Stimulated activated CD4-positive, alpha-beta T cell treated with anti-CD3 and anti-CD28 coated beads, Interleukin-4, amount 100 ng/mL, for 24 hours (primary cell): Measurements from ENCODE around the gene CTDP1.

Experiments
- DNase-seq: peaks from one replicate; pipeline ENCODE4 v3.0.0-alpha.2; 2020

CTDP1 gene

GRCh38 chr18:79786304-79786703 is 106.7 kb downstream of the CTDP1 start:
- DNase-seq = no peak

DNA sequence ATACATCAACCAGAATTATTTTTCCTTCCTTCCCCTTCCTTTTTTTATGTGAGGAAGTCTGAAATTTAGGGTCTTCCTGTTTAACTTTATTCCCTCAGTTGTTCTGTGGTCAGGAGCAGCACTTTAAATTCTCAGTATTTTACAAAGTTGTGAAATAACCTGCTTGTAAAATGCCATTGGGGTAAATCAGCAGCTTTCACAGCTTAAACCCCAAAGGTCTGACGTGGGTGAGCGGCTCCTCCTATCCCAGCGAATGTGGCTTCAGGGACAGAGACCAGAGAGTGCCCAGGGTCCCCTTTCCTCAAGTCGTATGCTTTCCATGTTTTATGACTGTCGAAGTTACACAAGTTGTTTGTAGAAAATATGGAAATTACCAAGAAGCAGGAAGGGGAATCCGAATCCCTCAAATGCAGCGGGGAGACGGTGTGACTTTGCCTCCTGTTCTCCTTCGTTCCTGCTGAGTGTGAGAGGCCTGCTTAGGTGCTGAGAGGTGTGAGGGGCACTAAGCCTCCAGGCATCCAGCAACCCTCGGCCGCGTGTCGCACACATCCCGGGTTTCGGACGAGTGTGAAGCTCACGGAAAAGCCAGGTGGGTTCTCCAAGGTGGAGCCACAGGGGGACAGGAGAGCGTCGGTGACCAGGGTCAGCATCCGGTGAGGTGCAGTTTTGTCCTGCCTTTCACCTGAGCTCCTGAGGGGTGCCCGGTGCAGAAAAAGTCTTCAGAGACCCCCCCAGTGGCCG is 107.4 kb downstream of the CTDP1 start:
- DNase-seq = no peak

DNA sequence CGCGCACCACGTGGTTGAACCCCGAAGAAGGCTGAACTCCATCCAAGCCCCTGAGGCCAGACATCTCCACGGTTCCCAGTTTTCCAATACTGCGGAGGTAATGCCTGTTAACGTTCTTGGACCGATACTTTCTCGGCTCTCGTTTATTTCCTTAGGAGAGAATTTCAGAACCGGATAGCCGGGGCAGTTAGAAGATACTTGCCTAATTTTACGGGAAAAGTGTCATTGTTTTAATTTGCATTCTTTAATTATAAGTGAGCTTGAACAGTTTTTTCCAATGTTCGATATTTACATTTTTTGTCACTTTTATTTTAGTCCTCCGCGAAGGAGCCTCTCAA is 107.9 kb downstream of the CTDP1 start:
- DNase-seq = no peak

- no peak for DNase-seq
These were observed 108.5 kb downstream of the CTDP1 start for GRCh38 chr18:79787865-79788733.

DNA sequence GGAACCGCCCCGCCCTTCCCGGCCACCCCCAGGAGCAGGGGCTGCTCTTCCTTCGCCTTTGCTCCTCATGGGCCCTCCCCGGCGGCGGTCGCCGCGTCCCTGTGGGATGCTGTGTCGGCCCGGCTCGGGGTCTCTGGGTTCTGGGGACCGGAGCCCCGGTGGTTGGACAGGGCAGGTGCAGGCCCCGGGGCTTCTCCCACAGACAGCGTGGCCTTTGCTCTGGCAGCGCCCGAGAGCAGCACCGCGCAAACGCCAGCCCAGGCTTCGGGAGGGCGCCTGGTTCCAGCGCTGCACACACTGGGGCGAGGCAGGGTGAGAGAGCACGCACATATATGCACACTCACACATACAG is 109.1 kb downstream of the CTDP1 start:
- DNase-seq = no peak

DNA sequence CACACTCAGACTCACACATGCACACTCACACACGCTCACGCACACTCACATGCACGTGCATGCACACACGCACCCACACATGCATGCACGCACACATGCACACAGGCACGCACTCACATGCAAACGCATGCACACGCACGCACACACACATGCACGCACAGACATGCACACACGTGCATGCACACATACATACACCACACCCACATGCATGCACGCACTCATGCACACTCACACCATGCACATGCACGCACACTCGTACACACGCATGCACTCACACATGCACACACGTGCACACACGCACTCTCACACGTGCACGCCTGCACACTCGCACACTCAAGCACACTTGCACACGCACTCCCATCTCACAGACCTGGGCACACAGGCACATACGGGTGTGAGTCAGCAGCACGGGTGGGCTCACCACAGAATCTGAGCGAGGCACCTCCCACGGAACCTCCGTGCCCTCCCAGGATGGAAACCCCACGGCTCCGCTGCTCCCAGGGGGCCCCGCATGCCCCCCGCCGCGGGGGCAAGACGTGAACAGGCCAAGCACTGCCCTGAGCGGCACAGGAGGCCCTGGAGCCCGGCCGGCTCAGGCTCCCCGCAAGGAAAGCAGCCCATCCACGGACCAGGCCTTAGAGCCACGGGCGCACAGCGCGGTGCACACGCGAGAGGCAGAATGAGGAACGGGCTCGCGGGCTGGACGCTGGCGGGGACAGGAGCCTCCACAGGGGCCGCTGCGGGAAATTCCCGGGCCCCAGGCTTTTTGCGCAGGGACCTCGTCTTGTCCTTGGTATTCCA is 109.7 kb downstream of the CTDP1 start:
- no peak for DNase-seq

DNA sequence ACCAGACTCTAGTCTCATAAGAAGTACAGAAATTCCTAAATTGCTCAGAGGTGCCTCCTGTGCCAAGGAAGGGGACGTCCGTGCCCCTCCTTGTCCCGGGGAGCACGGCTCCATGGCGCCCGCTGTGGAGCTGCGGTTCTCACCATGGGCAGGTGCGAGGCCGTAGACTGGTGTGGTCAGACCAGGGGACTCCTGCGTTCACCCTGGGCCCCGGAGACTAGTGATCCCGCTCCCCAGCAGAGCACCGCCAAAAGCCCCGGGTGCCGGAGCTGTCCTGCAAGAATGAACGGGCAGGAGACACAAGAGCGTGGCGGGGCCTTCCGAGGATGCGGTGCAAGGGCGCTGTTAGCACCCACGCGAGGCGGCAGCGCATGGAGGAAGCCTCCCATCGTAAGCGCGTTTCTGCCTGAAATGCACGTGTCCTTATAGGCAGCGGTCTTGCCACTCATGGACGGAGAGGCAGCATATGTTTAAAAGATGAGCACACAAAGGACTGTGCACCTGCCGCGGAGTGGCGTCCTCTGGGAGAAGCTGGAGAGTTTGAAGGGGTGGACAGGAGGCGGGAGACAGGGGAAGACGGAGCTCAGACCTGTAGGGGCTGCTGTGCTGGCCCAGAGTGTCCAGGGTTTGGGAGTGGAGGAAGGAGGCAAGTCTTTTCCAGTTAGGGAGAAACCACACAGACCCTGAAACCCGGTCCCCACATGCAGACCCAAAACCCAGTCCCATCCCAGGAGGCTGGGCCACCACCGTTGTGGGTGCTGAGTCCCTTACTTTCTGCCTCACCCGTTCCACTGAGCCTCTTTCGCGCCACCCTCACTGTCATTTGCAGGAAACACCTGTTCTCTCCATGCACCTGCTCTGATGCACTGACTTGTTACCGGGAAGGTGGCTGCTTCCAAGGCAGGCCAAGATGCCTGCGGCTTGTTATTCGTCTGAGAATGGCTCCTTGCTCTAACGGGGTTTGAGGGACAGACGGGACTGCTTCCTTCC is 110.6 kb downstream of the CTDP1 start:
- no peak for DNase-seq

GRCh38 chr18:79790996-79791972 is 111.7 kb downstream of the CTDP1 start:
- no peak for DNase-seq

DNA sequence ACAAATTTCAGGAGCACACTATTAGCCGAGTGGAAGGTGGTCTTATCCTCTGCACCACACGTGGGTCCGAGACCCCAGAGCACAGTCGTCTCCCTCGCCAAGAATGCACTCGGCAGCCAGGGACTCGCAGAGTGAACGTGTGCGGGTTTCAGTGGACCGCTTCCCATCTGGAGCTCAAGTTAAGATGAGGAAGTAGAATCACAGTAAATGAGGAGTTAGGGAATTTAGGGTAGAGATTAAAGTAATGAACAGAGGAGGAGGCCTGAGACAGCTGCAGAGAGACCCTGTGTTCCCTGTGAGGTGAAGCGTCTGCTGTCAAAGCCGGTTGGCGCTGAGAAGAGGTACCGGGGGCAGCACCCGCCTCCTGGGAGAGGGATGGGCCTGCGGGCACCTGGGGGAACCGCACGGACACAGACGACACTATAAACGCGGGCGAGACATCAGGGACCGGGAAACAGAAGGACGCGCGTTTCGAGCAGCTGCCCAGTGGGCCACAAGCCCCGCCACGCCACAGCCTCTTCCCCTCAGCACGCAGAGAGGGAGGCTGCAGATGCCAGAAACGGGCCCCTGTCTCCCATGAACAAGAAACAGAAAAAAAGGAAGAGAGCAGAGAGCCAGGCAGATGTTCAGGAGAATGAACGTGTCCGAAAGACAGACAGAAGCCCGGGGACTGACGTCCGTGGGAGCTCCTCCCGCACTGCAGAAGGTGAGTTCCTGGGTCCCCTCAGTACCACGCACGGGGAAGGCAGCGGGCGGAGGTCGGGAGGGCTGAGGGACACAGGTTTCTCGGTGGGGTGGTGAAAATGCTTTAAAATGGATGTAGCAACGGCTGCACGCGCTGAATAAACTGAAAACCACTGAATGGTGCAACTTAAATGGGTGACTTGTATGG is 112.7 kb downstream of the CTDP1 start:
- DNase-seq = no peak

DNA sequence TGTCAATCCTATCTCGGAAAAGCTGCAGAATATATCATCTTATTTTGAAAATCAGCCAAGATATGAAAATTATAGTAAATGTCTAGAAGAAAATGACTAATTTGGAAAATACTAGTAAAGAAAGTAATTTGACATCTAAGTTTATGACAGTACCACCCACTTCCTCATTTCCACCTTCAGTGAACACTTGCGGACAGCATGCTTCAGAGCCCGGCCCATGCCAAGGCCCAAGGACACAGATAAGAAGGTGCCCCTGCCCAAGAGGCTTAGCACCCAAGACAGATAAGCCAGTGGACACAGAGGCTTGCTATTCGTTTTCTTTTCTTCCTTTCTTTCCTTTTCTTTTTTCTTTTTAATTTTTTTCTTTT is 113.4 kb downstream of the CTDP1 start:
- no peak for DNase-seq

DNA sequence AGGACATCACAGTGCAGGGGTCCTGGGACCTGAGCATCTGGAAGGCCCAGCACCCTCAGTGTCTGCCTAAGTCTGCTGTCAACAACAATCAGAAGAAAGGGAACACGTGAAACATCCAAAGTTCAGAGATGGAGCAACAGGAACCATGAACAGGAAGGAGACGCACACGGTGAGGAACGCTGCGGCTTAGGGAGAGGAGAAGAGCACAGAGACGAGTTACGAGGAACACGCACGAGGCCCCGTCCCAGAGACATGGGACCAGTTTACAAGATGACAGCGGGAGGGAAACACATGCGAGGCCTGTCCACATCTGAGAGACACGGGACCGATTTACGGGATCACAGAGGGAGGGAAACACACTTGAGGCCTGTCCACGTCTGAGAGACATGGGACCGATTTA is 115.2 kb downstream of the CTDP1 start:
- no peak for DNase-seq

GRCh38 chr18:79795446-79795845 is 115.8 kb downstream of the CTDP1 start:
- no peak for DNase-seq

- DNase-seq = no peak
These were observed 116.4 kb downstream of the CTDP1 start for GRCh38 chr18:79796016-79796415.

DNA sequence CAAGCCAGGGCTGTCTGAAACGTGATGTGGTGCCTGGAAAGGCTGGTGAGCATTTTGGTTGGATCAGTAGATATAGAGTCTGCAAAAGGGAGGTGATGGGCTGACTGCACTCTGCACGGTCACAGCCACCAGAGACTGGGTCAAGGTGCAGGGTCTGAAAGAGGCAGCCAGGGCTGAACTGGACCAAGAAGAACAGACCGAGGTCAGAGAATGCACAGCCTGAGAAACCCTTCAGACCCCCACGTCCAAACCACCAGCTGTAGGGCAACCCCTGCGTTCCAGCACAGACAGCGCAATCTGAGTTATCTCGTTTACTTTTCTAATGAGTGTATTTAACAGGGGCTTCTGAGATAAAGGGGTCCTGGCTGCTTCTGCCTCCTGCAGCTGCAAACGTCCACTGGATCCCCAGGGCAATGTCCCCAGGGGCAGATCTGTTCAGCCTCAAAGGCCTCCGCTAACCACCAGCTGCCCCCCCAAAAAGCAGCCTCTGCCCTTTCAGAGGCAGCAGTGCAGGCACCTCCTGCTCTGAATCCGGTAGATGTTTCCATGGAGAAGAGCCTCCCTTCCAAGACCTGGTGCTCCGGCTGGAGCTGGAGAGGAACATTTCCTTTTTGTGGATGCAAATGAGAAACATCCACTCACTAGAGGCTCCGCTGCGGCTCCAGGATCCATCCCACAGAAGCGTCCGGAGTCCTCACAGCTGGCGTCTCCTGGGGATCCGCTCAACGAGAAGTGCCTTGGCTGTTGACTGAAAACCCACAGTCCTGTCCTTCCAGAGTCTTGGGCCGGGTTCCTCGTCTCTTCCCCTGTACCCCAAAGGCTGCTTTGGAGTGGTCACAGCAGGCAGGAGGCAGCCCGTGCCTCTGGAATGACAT is 117.2 kb downstream of the CTDP1 start:
- DNase-seq = no peak

GRCh38 chr18:79797518-79798345 is 118.1 kb downstream of the CTDP1 start, which contains the start of gene KCNG2:
Gene KCNG2 (plus strand): TSS chr18:79797938. CDS start chr18:79863668, 65,730 bp downstream.
- DNase-seq = no peak

- DNase-seq = no peak
These were observed 118.9 kb downstream of the CTDP1 start for GRCh38 chr18:79798346-79798998.

DNA sequence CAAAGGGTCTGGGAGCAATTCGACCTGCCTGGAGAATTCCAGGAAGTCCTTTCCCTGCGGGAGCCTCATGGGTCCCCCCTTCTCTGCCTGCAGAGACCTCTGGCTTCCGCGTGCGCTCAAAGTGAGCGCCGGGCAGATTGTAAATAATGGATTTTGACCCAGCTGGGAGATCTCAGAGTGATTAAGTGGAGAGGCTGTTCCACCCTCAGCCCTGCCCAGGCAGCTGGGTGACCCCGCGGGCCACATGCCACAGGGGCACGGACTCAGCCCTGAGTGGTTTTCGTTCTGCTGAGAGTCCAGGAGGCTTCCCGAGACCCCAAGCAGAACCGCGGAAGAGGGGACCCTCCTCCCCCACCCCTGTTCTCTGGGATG is 119.4 kb downstream of the CTDP1 start:
- DNase-seq = no peak
